ENCODE results near the gene BACH1. TPM values are rescaled to one million over a fixed set of nuclear protein-coding genes. Genes with fewer than 3 reads are reported as not detected.

BACH1 gene
- total and polyA plus RNA-seq, 2 donors (not counting 3 experiments of a cell fraction or from before 2014, with no cell fraction given) = 7.2 to 28.8 TPM

DNA sequence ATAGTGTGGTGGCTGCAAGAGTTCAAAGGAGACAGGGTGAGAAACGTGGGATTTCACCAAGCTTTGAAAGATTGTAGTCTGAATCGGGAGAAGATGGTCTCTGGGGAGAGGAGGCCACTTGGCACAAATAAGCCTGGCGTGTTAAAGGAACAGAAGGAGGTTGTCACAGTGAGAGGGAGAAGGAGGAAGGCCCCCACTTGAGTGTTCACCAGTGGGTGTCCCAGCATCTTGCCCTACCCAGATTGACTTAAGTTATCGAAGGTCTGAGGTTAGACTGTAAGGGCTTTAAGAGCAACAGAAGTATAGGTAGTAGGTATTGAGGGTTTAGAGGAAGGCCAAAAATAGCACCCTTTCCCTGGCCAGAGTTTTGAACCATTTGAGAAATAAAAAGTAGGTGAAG is 48.0 kb downstream of the BACH1 start:
- Histone ChIP-seq H3K9me3 (replicated peaks; ENCODE audit: control insufficient read depth, insufficient read depth, low read length) (no peaks in the 10 kb centered on the region), H3K4me1 (ENCODE audit: control insufficient read depth, extremely low read depth, insufficient read depth, low read length) (peaks cover 24% of the 10 kb centered on the region), H3K9ac (replicated peaks; ENCODE audit: extremely low read depth, insufficient read depth, low read length) (no peak overlapping the region), H3K36me3 (ENCODE audit: control insufficient read depth in 2 of 2, extremely low read depth in 1 of 2, insufficient read depth in 2 of 2, low read length in 2 of 2) (peaks cover 0 to 2% of the 10 kb centered on the region in 2 experiments), H3K9me1 (replicated peaks; ENCODE audit: control insufficient read depth, extremely low read depth, insufficient read depth, low read length) (no peaks in the 10 kb centered on the region), H3K27me3 (ENCODE audit: control insufficient read depth in 2 of 2, insufficient read depth in 2 of 2, low read length in 2 of 2) (no peaks in the 10 kb centered on the region), H2AFZ (ENCODE audit: low read depth, low read length) (no peak overlapping the region), H3K27ac (ENCODE audit: insufficient read depth, low read depth, low read length) (no peak overlapping the region), H3K4me2 (ENCODE audit: insufficient read depth, low read length) (no peak overlapping the region), H4K20me1 (replicated peaks; ENCODE audit: control insufficient read depth, extremely low read depth, insufficient read depth, low read length) (no peaks in the 10 kb centered on the region), H3K79me2 (ENCODE audit: control insufficient read depth, insufficient read depth, low read length) (peaks cover 5% of the 10 kb centered on the region), H3K4me3 (replicated peaks in 1 of 3; ENCODE audit: insufficient read depth in 1 of 3, low read depth in 1 of 3, low read length in 3 of 3) (no peak overlapping the region)
- TF ChIP-seq EZH2 (IDR thresholded peaks at IDR 0.05; ENCODE audit: borderline replicate concordance, low read depth, low read length, severe bottlenecking) (no peak), GATA2 (IDR thresholded peaks at IDR 0.05; ENCODE audit: insufficient read depth, insufficient read length, low read depth, low read length) (no peak), JUN (IDR thresholded peaks at IDR 0.05; ENCODE audit: borderline replicate concordance, insufficient read depth, insufficient read length, low read depth) (no peak), MYC (IDR thresholded peaks at IDR 0.05; ENCODE audit: low read depth, low read length) (no peak), POLR2A (IDR thresholded peaks at IDR 0.05; ENCODE audit: low read depth, low read length) (no peak), FOS (IDR thresholded peaks at IDR 0.05; ENCODE audit: borderline replicate concordance, insufficient read depth, low read length) (no peak), POLR2AphosphoS5 (IDR thresholded peaks at IDR 0.05; ENCODE audit: insufficient read depth, low read depth, low read length) (no peak)
- TF ChIP-seq, protein P1, sequence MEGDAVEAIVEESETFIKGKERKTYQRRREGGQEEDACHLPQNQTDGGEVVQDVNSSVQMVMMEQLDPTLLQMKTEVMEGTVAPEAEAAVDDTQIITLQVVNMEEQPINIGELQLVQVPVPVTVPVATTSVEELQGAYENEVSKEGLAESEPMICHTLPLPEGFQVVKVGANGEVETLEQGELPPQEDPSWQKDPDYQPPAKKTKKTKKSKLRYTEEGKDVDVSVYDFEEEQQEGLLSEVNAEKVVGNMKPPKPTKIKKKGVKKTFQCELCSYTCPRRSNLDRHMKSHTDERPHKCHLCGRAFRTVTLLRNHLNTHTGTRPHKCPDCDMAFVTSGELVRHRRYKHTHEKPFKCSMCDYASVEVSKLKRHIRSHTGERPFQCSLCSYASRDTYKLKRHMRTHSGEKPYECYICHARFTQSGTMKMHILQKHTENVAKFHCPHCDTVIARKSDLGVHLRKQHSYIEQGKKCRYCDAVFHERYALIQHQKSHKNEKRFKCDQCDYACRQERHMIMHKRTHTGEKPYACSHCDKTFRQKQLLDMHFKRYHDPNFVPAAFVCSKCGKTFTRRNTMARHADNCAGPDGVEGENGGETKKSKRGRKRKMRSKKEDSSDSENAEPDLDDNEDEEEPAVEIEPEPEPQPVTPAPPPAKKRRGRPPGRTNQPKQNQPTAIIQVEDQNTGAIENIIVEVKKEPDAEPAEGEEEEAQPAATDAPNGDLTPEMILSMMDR (IDR thresholded peaks at IDR 0.05; ENCODE audit: extremely low read depth in 1 of 2, insufficient read depth in 1 of 2, low read depth in 1 of 2, low read length in 2 of 2) = no peak
- TF ChIP-seq, protein P2, sequence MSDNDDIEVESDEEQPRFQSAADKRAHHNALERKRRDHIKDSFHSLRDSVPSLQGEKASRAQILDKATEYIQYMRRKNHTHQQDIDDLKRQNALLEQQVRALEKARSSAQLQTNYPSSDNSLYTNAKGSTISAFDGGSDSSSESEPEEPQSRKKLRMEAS (IDR thresholded peaks at IDR 0.05; ENCODE audit: insufficient read depth, insufficient read length) = no peak
- BruUV-seq (replicated peaks) = no TSS peak
- FAIRE-seq (no peak), DNase-seq (ENCODE audit: low read depth, low spot score) (no peak)
- ChIA-PET CTCF (interaction anchor here (7.6 to 11.3 kb wide), 2 partner anchors 183 to 257 kb away, joined by 91 to 180 read pairs; no protein-coding TSS in a partner anchor), POLR2A (interaction anchor here (1.1 kb wide), 1 partner anchor 48 kb away, joined by 3 read pairs; the partner anchor contains the start of gene BACH1)
- intact Hi-C loops (cut with micrococcal nuclease) = no loop called here
- dilution Hi-C loops (cut with MboI; ENCODE audit: extremely low pct_ligation_motif_present, low sequenced_read_pairs) = no loop called here

All from endothelial cell of umbilical vein (primary cell).